KMS-11 (cell line): ENCODE data around the gene DUS1L.

ENCODE experiments used
- H2AFZ ChIP-seq: fragments of 200-600 bp; sonication (generic); 2 replicates; pipeline ENCODE4 v1.6.1; 2016; ENCODE audit warnings: antibody characterized with exemption, mixed run types, low read depth
- H3K27ac ChIP-seq: fragments of 200-600 bp; sonication (generic); 2 replicates; pipeline ENCODE4 v1.6.1; 2016; ENCODE audit warnings: mild to moderate bottlenecking, mixed run types
- H3K27me3 ChIP-seq: fragments of 200-600 bp; sonication (generic); 2 replicates; pipeline ENCODE4 v1.6.1; 2017; ENCODE audit warnings: mild to moderate bottlenecking, low read depth, mixed run types, moderate library complexity; ENCODE audit not compliant: insufficient read depth
- H3K36me3 ChIP-seq: fragments of 200-600 bp; sonication (generic); 2 replicates; pipeline ENCODE4 v1.6.1; 2017; ENCODE audit warnings: mild to moderate bottlenecking, mixed run types; ENCODE audit not compliant: insufficient read depth
- H3K4me1 ChIP-seq: fragments of 200-600 bp; sonication (generic); 2 replicates; pipeline ENCODE4 v1.6.1; 2016; ENCODE audit warnings: mild to moderate bottlenecking, low read depth, mixed run types; ENCODE audit not compliant: poor library complexity, severe bottlenecking
- H3K4me2 ChIP-seq: fragments of 200-600 bp; sonication (generic); 2 replicates; pipeline ENCODE4 v1.7.0; 2016; ENCODE audit warnings: mild to moderate bottlenecking, mixed run types
- H3K4me3 ChIP-seq: fragments of 200-600 bp; sonication (generic); IDR thresholded peaks from 2 replicates; pipeline ENCODE4 v1.6.1; 2017; ENCODE audit warnings: low read depth, low read length, mixed read lengths; ENCODE audit not compliant: insufficient read depth
- H3K79me2 ChIP-seq: fragments of 200-600 bp; sonication (generic); 2 replicates; pipeline ENCODE4 v1.6.1; 2016; ENCODE audit warnings: low read depth, mixed run types; ENCODE audit not compliant: insufficient read depth
- H3K9ac ChIP-seq: fragments of 200-600 bp; sonication (generic); 2 replicates; pipeline ENCODE4 v1.6.1; 2016; ENCODE audit warnings: mild to moderate bottlenecking, mixed run types
- H4K20me1 ChIP-seq: fragments of 200-600 bp; sonication (generic); 2 replicates; pipeline ENCODE4 v1.6.1; 2016; ENCODE audit warnings: mild to moderate bottlenecking, mixed run types; ENCODE audit not compliant: insufficient read depth
- TF ChIP-seq, protein P1 (sequence below): fragments of 200-600 bp; sonication (generic); conservative IDR thresholded peaks from 2 replicates; pipeline ENCODE4 v1.6.1; 2017; ENCODE audit warnings: low read depth, mild to moderate bottlenecking, antibody characterized with exemption, low read length, moderate library complexity, mixed read lengths

The DUS1L gene

DNA sequence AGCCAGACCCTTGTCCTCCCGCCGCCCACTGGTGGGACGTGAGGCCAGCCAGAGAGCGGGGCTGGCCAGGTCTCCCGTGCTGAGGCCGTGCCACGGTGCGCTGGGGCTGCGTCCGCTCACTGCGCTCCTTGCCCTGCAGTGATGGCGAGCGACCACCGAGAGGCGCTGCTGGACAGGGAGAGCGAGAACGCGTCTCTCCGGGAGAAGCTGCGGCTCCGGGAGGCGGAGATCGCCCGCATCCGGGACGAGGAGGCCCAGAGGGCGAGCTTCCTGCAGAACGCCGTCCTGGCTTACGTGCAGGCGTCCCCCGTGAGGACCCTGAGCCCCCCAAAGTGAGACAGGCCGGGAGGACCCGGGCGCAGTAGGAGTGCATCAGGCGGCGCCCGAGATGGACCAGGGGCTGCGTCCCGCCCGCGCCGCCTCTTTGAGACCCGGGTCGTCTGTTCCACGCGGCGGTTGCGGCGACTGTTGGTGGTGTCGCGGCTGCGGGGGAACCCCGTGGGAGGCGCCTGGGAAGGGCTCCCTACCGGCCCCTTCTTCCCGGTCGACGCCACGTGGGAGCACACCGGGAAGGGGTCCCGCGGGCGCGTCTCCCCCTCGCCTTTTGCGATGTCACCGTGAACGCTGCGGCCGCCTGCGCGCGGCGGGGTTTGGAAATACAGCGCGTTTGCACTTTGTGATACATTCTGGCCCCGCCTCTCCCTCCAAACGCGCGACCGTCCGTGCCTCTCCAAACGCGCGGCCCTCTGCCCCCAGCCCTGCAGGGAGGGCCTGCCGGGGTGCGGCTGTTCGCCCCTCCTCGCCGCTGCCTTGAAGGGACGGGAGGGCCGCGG, 34.9 kb downstream of the DUS1L start:
- H3K27ac ChIP-seq, result peak overlapping the region; percentile 59
- no peaks in the 10 kb centered on the region for H4K20me1 ChIP-seq

DNA sequence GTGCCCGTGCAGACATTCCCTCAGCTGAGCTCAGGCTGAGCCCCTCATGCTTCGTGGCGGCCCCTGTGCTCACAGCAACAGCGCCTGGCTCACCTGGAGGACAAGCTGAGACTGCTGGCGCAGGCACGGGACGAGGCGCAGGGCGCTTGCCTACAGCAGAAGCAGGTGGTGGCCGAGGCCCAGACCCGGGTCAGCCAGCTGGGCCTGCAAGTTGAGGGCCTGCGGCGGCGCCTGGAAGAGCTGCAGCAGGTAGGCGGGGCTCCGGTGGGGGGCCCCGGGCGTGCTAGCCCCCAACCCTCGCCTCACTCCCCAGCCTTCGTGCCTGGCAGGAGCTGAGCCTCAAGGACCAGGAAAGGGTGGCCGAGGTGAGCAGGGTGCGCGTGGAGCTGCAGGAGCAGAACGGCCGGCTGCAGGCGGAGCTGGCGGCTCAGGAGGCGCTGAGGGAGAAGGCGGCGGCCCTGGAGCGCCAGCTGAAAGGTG, 35.6 kb downstream of the DUS1L start:
- Histone ChIP-seq H3K9ac (peak overlapping the region; percentile 55; the same call in 1 of the 2 replicates), H3K36me3 (no peaks in the 10 kb centered on the region), H3K27ac (no peak overlapping the region), H3K27me3 (no peaks in the 10 kb centered on the region), H2AFZ (no peak overlapping the region), H3K4me1 (peaks cover 6% of the 10 kb centered on the region), H3K4me2 (peak overlapping the region; percentile 60), H3K4me3 (no peak overlapping the region), H3K79me2 (no peaks in the 10 kb centered on the region), H4K20me1 (no peaks in the 10 kb centered on the region)
- TF ChIP-seq, protein P1, sequence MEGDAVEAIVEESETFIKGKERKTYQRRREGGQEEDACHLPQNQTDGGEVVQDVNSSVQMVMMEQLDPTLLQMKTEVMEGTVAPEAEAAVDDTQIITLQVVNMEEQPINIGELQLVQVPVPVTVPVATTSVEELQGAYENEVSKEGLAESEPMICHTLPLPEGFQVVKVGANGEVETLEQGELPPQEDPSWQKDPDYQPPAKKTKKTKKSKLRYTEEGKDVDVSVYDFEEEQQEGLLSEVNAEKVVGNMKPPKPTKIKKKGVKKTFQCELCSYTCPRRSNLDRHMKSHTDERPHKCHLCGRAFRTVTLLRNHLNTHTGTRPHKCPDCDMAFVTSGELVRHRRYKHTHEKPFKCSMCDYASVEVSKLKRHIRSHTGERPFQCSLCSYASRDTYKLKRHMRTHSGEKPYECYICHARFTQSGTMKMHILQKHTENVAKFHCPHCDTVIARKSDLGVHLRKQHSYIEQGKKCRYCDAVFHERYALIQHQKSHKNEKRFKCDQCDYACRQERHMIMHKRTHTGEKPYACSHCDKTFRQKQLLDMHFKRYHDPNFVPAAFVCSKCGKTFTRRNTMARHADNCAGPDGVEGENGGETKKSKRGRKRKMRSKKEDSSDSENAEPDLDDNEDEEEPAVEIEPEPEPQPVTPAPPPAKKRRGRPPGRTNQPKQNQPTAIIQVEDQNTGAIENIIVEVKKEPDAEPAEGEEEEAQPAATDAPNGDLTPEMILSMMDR, result no peak

More for the DNA sequence above, 34.9 kb downstream of the DUS1L start:
- no peaks in the 10 kb centered on the region for H3K79me2 ChIP-seq
- peak overlapping the region; percentile 60 for H3K4me2 ChIP-seq
- peaks cover 6% of the 10 kb centered on the region for H3K4me1 ChIP-seq
- TF ChIP-seq, protein P1, result peak; percentile 73
- peak overlapping the region; percentile 55; the same call in 1 of the 2 replicates for H3K9ac ChIP-seq
- H2AFZ ChIP-seq, result peak overlapping the region; percentile 75
- H3K36me3 ChIP-seq, result no peaks in the 10 kb centered on the region
- H3K27me3 ChIP-seq, result no peaks in the 10 kb centered on the region
- H3K4me3 ChIP-seq, result no peak overlapping the region

DNA sequence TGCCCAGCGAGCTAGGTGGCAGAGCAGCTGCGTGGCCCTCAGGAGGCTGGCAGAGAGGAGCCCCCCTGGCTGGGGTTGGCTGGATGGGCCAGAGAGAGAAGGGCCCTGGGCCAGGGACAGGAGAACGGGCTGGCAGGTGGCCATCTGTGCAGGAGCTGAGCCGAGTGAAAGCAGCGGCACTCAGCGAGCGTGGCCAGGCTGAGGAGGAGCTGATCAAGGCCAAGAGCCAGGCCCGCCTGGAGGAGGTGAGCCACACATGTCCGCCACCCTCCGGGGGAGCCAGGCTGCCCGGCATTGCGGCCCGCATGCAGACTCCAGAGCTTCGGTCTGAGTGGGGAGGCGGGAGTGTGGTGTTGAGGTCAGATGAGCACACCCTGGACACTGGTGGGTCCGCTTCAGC, 36.2 kb downstream of the DUS1L start:
- Histone ChIP-seq H3K79me2 (no peaks in the 10 kb centered on the region), H3K36me3 (no peaks in the 10 kb centered on the region), H4K20me1 (no peaks in the 10 kb centered on the region), H3K4me1 (peaks cover 8% of the 10 kb centered on the region), H3K27me3 (no peaks in the 10 kb centered on the region), H2AFZ (no peak overlapping the region), H3K27ac (no peak overlapping the region), H3K9ac (no peak overlapping the region), H3K4me3 (no peak overlapping the region), H3K4me2 (no peak overlapping the region)
- TF ChIP-seq, protein P1, result no peak

DNA sequence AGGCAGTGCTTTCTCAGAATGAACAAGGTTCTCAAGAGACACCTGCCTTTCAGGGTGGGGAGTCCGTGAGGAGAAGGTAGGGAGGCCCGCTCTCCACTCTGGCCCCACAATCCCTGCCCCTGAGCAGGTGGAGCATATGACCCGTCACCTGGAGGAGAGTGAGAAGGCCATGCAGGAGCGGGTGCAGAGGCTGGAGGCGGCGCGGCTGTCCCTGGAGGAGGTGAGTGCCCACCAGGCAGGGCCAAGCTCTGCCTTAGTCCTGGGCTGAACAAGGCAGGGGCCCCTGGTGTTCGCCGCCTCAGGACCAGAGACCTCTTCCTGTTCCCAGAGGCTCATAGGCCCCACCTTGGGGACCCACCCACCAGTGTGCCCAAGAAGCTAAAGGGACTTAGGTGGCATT, 36.6 kb downstream of the DUS1L start:
- peaks cover 12% of the 10 kb centered on the region for H3K4me1 ChIP-seq
- H3K4me3 ChIP-seq, result no peak overlapping the region
- no peak overlapping the region for H3K4me2 ChIP-seq
- no peak overlapping the region for H3K9ac ChIP-seq
- H4K20me1 ChIP-seq, result no peaks in the 10 kb centered on the region
- H3K36me3 ChIP-seq, result no peaks in the 10 kb centered on the region
- H2AFZ ChIP-seq, result no peak overlapping the region
- TF ChIP-seq, protein P1, result no peak
- H3K27ac ChIP-seq, result no peak overlapping the region
- H3K79me2 ChIP-seq, result no peaks in the 10 kb centered on the region
- no peaks in the 10 kb centered on the region for H3K27me3 ChIP-seq
